ENCODE results near the gene TTLL11.

The TTLL11 gene

GRCh38 chr9:121823451-121824169, 269.5 kb downstream of the TTLL11 start:
- no peak overlapping the region for H3K27ac ChIP-seq
- no peak for DNase-seq (ENCODE audit: low read depth, low spot score)

- DNase-seq (ENCODE audit: low read depth, low spot score), result no peak
- no peak overlapping the region for H3K27ac ChIP-seq
Measured at GRCh38 chr9:121822093-121823085, 270.7 kb downstream of the TTLL11 start.

- no peak overlapping the region for H3K27ac ChIP-seq
- no peak for DNase-seq (ENCODE audit: low read depth, low spot score)
Measured at GRCh38 chr9:121821326-121821725, 271.8 kb downstream of the TTLL11 start.

GRCh38 chr9:121820286-121821005, 272.7 kb downstream of the TTLL11 start:
- DNase-seq (ENCODE audit: low read depth, low spot score), result no peak
- no peak overlapping the region for H3K27ac ChIP-seq

- DNase-seq (ENCODE audit: low read depth, low spot score), result peak; percentile 27
- H3K27ac ChIP-seq, result no peak overlapping the region
Measured at GRCh38 chr9:121819428-121820231, 273.5 kb downstream of the TTLL11 start.

DNA sequence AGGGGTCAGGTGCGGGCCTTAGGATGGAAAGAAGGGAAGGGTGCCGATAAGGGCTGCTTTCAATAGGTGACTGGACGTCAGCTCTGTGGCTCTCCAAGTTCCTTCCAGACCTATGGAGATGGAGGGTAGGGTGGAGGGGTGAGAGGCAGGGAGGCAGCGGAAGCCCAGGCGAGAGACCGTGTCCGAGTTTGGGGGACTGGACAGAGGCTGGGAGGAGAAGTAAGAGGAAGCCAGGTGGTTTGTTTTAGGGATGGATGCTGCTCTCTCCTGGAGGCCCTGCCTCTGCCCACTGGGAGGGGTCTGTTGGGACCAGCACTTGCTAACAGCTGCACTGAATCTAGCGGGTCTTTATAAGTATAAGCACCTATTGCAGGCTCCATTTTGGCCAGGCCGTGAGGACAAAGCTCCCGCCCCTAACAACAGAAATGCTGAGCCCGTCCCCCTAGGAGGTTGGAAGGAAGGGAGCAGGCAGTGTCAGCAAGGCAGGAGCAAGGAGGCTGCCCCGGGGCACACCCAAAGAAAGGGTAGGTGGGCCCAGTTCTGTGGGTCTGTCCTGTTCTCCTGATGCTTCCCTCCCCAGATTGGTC, 274.2 kb downstream of the TTLL11 start:
- DNase-seq (ENCODE audit: low read depth, low spot score), result no peak
- H3K27ac ChIP-seq, result no peak overlapping the region

- no peak for DNase-seq (ENCODE audit: low read depth, low spot score)
- no peak overlapping the region for H3K27ac ChIP-seq
Measured at GRCh38 chr9:121818016-121818661, 275.0 kb downstream of the TTLL11 start.

DNA sequence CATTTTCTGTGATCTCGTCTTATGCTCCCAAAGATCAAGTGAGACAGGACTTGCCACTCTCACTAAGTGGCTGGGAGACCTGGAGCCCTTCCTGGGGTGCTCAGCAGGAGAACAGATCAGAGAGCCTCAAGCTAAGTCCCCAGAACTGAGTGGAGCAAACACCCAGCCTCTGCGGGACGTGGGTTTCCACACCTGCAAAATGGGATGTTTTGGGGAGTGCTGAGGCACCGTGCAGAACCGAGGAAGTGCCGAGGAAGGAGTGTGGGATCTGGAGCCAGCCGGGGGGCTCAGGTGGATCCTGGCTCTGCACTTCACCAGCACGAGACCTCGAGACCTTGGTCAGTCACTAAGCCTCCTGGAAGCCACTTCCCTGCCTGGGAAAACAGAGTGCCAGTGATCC, 275.6 kb downstream of the TTLL11 start:
- no peak overlapping the region for H3K27ac ChIP-seq
- no peak for DNase-seq (ENCODE audit: low read depth, low spot score)

- H3K27ac ChIP-seq, result no peak overlapping the region
- DNase-seq (ENCODE audit: low read depth, low spot score), result no peak
Measured at GRCh38 chr9:121816845-121817450, 276.2 kb downstream of the TTLL11 start.

- no peak for DNase-seq (ENCODE audit: low read depth, low spot score)
- H3K27ac ChIP-seq, result no peak overlapping the region
Measured at GRCh38 chr9:121816449-121816817, 276.7 kb downstream of the TTLL11 start.

- H3K27ac ChIP-seq, result no peak overlapping the region
- DNase-seq (ENCODE audit: low read depth, low spot score), result no peak
Measured at GRCh38 chr9:121815546-121816448, 277.3 kb downstream of the TTLL11 start.

- DNase-seq (ENCODE audit: low read depth, low spot score), result no peak
Measured at GRCh38 chr9:121815084-121815483, 278.0 kb downstream of the TTLL11 start.

GRCh38 chr9:121814594-121814993, 278.5 kb downstream of the TTLL11 start:
- H3K27ac ChIP-seq, result no peak overlapping the region
- no peak for DNase-seq (ENCODE audit: low read depth, low spot score)

More at GRCh38 chr9:121815084-121815483, 278.0 kb downstream of the TTLL11 start:
- H3K27ac ChIP-seq, result no peak overlapping the region

GRCh38 chr9:121813519-121814210, 279.4 kb downstream of the TTLL11 start:
- no peak for DNase-seq (ENCODE audit: low read depth, low spot score)
- no peak overlapping the region for H3K27ac ChIP-seq

DNA sequence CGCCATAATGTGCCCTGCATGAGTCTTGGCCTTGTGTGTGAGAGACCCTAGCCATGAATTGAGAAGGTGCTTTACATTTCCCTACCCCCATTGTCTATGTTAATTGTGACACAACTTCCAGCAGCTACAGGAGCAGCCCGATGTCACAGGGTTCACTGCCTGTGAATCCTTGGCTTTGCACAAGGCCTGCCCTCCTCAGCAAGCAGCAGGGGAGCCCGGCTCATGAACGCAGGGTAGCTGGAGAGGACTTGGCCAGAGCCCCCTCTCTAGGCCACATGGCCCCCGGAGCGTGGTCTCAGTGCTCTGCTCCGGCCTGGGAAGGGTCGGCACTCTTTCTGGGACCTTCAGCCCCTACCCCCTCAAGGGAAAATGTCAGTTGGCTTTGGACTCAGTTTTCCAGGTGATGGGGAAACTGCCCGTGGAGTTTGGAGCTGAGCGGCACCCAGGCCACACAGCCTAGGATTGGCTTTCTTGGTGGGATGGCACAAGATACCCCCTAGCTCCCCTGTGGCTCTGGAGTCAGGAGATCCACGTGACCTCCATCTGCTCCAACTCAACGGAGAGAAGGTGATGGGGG, 280.9 kb downstream of the TTLL11 start:
- no peak overlapping the region for H3K27ac ChIP-seq
- DNase-seq (ENCODE audit: low read depth, low spot score), result no peak

DNA sequence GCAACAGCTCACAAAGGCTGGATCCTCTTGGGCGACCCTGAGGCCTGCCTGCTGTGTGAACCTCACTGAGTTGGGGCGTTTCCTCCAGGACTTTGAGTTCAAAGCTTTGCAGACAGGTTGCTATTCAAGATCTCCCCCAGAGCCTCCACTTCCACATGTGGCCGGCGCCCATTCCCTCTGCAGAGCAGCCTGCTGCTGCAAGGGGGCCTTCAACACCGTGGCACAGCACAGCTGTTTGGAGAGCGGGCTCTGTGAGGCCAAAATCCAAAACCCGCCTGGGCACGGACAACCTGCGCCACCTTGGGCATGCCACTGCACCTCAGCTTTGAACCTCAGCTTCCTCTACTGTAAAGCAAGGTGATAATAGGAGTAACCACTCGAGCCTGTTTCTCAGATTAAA, 281.4 kb downstream of the TTLL11 start:
- no peak for DNase-seq (ENCODE audit: low read depth, low spot score)
- no peak overlapping the region for H3K27ac ChIP-seq

- DNase-seq (ENCODE audit: low read depth, low spot score), result no peak
- no peak overlapping the region for H3K27ac ChIP-seq
Measured at GRCh38 chr9:121811140-121811539, 282.0 kb downstream of the TTLL11 start.

Measured in epithelial cell of prostate (primary cell).